GM23338 (cell line): Measurements from ENCODE around the gene WNT7A. TPM values are rescaled to one million over a fixed set of nuclear protein-coding genes. Genes with fewer than 3 reads are reported as not detected.

ENCODE experiments used
- ATAC-seq: fragments of 200-7000 bp; cut with Tn5 transposase; 3 replicates; pipeline ENCODE4 v1.9.1; 2020
- DNase-seq: peaks from one replicate; pipeline ENCODE4 v3.0.0-alpha.2; 2015; ENCODE audit warnings: low spot score
- H2AFZ ChIP-seq: fragments of 200-600 bp; sonication (generic); 2 replicates; pipeline ENCODE4 v1.8.0; 2016; ENCODE audit warnings: antibody characterized with exemption, mild to moderate bottlenecking, moderate library complexity
- H3F3A ChIP-seq: fragments of 200-600 bp; sonication (generic); replicated peaks from 2 replicates; pipeline ENCODE4 v1.8.0; 2017; ENCODE audit warnings: antibody characterized with exemption, mixed run types, low read depth
- H3K27ac ChIP-seq: fragments of 200-600 bp; sonication (generic); 2 replicates; pipeline ENCODE4 v1.6.1; 2016; ENCODE audit warnings: low read depth
- H3K27me3 ChIP-seq: fragments of 200-600 bp; sonication (generic); 2 replicates; pipeline ENCODE4 v1.8.0; 2016; ENCODE audit warnings: mild to moderate bottlenecking, mixed run types, moderate library complexity; ENCODE audit not compliant: insufficient read depth
- H3K36me3 ChIP-seq: fragments of 200-600 bp; sonication (generic); 2 replicates; pipeline ENCODE4 v1.8.0; 2016; ENCODE audit warnings: mild to moderate bottlenecking; ENCODE audit not compliant: insufficient read depth
- H3K4me1 ChIP-seq: fragments of 200-600 bp; sonication (generic); 2 replicates; pipeline ENCODE4 v1.8.0; 2016; ENCODE audit warnings: mild to moderate bottlenecking, moderate library complexity; ENCODE audit not compliant: insufficient read depth
- H3K4me2 ChIP-seq: fragments of 200-600 bp; sonication (generic); 2 replicates; pipeline ENCODE4 v1.7.1; 2017; ENCODE audit warnings: mixed run types
- H3K4me3 ChIP-seq: fragments of 200-600 bp; sonication (generic); 2 replicates; pipeline ENCODE4 v1.6.1; 2016; ENCODE audit warnings: mixed run types
- H3K79me2 ChIP-seq: fragments of 200-600 bp; sonication (generic); replicated peaks from 2 replicates; pipeline ENCODE4 v1.8.0; 2017; ENCODE audit warnings: mild to moderate bottlenecking; ENCODE audit not compliant: insufficient read depth
- H3K9me2 ChIP-seq: fragments of 200-600 bp; sonication (generic); 2 replicates; pipeline ENCODE4 v1.8.0; 2017; ENCODE audit not compliant: insufficient read depth
- H4K20me1 ChIP-seq: fragments of 200-600 bp; sonication (generic); replicated peaks from 2 replicates; pipeline ENCODE4 v1.8.0; 2017; ENCODE audit warnings: mild to moderate bottlenecking; ENCODE audit not compliant: insufficient read depth
- H3K27ac Mint-ChIP-seq: 2 replicates; pipeline ENCODE4 v1.8.0; 2020; ENCODE audit warnings: inconsistent platforms, mild to moderate bottlenecking, moderate library complexity, mixed read lengths
- H3K27me3 Mint-ChIP-seq: 3 replicates; pipeline ENCODE4 v1.8.0; 2022; ENCODE audit warnings: low read depth, mild to moderate bottlenecking, moderate library complexity, mixed read lengths, inconsistent platforms; ENCODE audit not compliant: insufficient read depth, poor library complexity
- H3K36me3 Mint-ChIP-seq: 3 replicates; pipeline ENCODE4 v1.8.0; 2021; ENCODE audit warnings: low read depth, mild to moderate bottlenecking, inconsistent platforms, moderate library complexity, mixed read lengths
- H3K4me1 Mint-ChIP-seq: 3 replicates; pipeline ENCODE4 v1.8.0; 2020; ENCODE audit warnings: mild to moderate bottlenecking, inconsistent platforms, mixed read lengths
- H3K4me3 Mint-ChIP-seq: 3 replicates; pipeline ENCODE4 v1.8.0; 2021; ENCODE audit warnings: moderate library complexity, mild to moderate bottlenecking, inconsistent platforms, mixed read lengths
- H3K9me3 Mint-ChIP-seq: 3 replicates; pipeline ENCODE4 v1.8.0; 2020; ENCODE audit warnings: moderate library complexity, mild to moderate bottlenecking, inconsistent platforms, mixed read lengths
- CREB1 ChIP-seq: fragments of 250-450 bp; sonication (Bioruptor Pico); IDR thresholded peaks from 2 replicates; pipeline ENCODE4 v1.5.0; 2020; ENCODE audit warnings: low read depth, mild to moderate bottlenecking, moderate library complexity
- EZH2phosphoT487 ChIP-seq: fragments of 200-600 bp; sonication (generic); IDR thresholded peaks from one replicate; pipeline ENCODE4 v1.8.1; 2018; ENCODE audit warnings: antibody characterized with exemption; ENCODE audit not compliant: unreplicated experiment
- JUNB ChIP-seq: IDR thresholded peaks from one replicate; pipeline ENCODE4 v1.6.1; 2016; ENCODE audit warnings: antibody characterized with exemption; ENCODE audit not compliant: unreplicated experiment
- STAT1 ChIP-seq: IDR thresholded peaks from one replicate; pipeline ENCODE4 v1.6.1; 2016; ENCODE audit warnings: antibody characterized with exemption; ENCODE audit not compliant: unreplicated experiment
- ZNF331 ChIP-seq: fragments of 250-450 bp; sonication (Bioruptor Pico); IDR thresholded peaks from 2 replicates; pipeline ENCODE4 v1.5.0; 2020; ENCODE audit warnings: low read depth, mild to moderate bottlenecking, moderate library complexity
- polyA plus RNA-seq: library from polyadenylated mRNA; unstranded; fragments of >200 nt; fragmentation: Nextera tagmentation; extraction: Ambion mirVana; gene quantifications from 2 replicates; pipeline ENCODE4 v1.2.1, GENCODE V29; 2016
- total RNA-seq: library from RNA; depleted of rRNA; stranded (reverse); fragments of >200 nt; shearing (Covaris generic); gene quantifications from 2 replicates; pipeline ENCODE4 v1.2.3, GENCODE V29; 2014
- TF ChIP-seq, protein P1 (sequence below): fragments of 250-450 bp; sonication (Bioruptor Pico); IDR thresholded peaks from 2 replicates; pipeline ENCODE4 v1.5.0; 2020; ENCODE audit warnings: mild to moderate bottlenecking, moderate library complexity

The WNT7A gene
- total and polyA plus RNA-seq, 2 experiments from 2014 or later, result not detected

DNA sequence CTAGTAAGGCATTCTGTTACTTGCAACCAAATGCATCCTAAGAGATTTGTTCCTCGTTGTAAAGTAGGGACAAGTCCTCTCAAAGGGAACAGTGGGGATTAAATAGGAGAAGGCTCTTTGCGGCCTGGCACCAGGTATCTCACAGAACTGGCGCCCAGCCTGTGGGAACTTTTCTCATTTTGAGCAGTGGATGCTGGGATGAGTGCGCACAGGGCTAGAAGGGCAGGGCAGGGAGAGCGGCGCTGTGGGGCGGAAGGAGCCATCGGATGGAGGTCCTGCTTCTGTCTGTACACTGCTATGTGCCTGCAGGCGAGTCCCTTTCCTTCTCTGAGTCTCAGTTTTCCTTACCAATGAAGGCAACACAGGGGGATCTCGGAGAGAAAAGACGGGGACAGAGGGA is 50.6 kb downstream of the WNT7A start:
- no peaks in the 10 kb centered on the region for H3K36me3 ChIP-seq
- H3K27ac Mint-ChIP-seq, result no peak overlapping the region
- no peak overlapping the region for H2AFZ ChIP-seq
- H3K9me2 ChIP-seq, result no peaks in the 10 kb centered on the region
- DNase-seq (no peak), ATAC-seq (no peak)
- no peaks in the 10 kb centered on the region for H3K79me2 ChIP-seq
- TF ChIP-seq, protein P1, sequence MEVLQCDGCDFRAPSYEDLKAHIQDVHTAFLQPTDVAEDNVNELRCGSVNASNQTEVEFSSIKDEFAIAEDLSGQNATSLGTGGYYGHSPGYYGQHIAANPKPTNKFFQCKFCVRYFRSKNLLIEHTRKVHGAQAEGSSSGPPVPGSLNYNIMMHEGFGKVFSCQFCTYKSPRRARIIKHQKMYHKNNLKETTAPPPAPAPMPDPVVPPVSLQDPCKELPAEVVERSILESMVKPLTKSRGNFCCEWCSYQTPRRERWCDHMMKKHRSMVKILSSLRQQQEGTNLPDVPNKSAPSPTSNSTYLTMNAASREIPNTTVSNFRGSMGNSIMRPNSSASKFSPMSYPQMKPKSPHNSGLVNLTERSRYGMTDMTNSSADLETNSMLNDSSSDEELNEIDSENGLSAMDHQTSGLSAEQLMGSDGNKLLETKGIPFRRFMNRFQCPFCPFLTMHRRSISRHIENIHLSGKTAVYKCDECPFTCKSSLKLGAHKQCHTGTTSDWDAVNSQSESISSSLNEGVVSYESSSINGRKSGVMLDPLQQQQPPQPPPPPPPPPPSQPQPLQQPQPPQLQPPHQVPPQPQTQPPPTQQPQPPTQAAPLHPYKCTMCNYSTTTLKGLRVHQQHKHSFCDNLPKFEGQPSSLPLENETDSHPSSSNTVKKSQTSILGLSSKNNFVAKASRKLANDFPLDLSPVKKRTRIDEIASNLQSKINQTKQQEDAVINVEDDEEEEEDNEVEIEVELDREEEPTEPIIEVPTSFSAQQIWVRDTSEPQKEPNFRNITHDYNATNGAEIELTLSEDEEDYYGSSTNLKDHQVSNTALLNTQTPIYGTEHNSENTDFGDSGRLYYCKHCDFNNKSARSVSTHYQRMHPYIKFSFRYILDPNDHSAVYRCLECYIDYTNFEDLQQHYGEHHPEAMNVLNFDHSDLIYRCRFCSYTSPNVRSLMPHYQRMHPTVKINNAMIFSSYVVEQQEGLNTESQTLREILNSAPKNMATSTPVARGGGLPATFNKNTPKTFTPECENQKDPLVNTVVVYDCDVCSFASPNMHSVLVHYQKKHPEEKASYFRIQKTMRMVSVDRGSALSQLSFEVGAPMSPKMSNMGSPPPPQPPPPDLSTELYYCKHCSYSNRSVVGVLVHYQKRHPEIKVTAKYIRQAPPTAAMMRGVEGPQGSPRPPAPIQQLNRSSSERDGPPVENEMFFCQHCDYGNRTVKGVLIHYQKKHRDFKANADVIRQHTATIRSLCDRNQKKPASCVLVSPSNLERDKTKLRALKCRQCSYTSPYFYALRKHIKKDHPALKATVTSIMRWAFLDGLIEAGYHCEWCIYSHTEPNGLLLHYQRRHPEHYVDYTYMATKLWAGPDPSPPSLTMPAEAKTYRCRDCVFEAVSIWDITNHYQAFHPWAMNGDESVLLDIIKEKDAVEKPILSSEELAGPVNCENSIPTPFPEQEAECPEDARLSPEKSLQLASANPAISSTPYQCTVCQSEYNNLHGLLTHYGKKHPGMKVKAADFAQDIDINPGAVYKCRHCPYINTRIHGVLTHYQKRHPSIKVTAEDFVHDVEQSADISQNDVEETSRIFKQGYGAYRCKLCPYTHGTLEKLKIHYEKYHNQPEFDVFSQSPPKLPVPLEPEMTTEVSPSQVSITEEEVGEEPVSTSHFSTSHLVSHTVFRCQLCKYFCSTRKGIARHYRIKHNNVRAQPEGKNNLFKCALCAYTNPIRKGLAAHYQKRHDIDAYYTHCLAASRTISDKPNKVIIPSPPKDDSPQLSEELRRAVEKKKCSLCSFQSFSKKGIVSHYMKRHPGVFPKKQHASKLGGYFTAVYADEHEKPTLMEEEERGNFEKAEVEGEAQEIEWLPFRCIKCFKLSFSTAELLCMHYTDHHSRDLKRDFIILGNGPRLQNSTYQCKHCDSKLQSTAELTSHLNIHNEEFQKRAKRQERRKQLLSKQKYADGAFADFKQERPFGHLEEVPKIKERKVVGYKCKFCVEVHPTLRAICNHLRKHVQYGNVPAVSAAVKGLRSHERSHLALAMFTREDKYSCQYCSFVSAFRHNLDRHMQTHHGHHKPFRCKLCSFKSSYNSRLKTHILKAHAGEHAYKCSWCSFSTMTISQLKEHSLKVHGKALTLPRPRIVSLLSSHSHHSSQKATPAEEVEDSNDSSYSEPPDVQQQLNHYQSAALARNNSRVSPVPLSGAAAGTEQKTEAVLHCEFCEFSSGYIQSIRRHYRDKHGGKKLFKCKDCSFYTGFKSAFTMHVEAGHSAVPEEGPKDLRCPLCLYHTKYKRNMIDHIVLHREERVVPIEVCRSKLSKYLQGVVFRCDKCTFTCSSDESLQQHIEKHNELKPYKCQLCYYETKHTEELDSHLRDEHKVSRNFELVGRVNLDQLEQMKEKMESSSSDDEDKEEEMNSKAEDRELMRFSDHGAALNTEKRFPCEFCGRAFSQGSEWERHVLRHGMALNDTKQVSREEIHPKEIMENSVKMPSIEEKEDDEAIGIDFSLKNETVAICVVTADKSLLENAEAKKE (CRISPR knock-in tag), result no peak
- TF ChIP-seq EZH2phosphoT487 (no peak), JUNB (no peak), STAT1 (no peak), CREB1 (CRISPR knock-in tag) (no peak), ZNF331 (CRISPR knock-in tag) (no peak)
- H3K27me3 Mint-ChIP-seq, result peaks cover 13% of the 10 kb centered on the region
- no peak overlapping the region for H3K27ac ChIP-seq
- H3K4me2 ChIP-seq, result no peak overlapping the region
- no peaks in the 10 kb centered on the region for H3F3A ChIP-seq
- H3K36me3 Mint-ChIP-seq, result no peaks in the 10 kb centered on the region; the same call in 2 of the 3 replicates
- no peak overlapping the region for H3K4me3 Mint-ChIP-seq
- H4K20me1 ChIP-seq, result no peaks in the 10 kb centered on the region
- no peaks in the 10 kb centered on the region for H3K27me3 ChIP-seq
- no peaks in the 10 kb centered on the region for H3K9me3 Mint-ChIP-seq
- peaks cover 6% of the 10 kb centered on the region; the same call in 2 of the 3 replicates for H3K4me1 Mint-ChIP-seq
- no peak overlapping the region for H3K4me3 ChIP-seq
- H3K4me1 ChIP-seq, result no peaks in the 10 kb centered on the region
